BLaER1 treated with 17β-estradiol and CSF1 and Interleukin-3, amounts not matched to agents 10 nM and 100 nM (cell line): ENCODE results near the gene TCAF1.

Source experiments
- H3K27ac ChIP-seq, 11 experiments: shearing (Covaris generic); formaldehyde crosslinking; 2 replicates each; pipeline ENCODE4 v1.8.1; 2022
- H3K27me3 ChIP-seq, 11 experiments: shearing (Covaris generic); formaldehyde crosslinking; 2 replicates each; pipeline ENCODE4 v1.8.1; 2022
- H3K36me3 ChIP-seq, 11 experiments: shearing (Covaris generic); formaldehyde crosslinking; 2 replicates each; pipeline ENCODE4 v1.8.1; 2022
- H3K4me1 ChIP-seq, 10 experiments: shearing (Covaris generic); formaldehyde crosslinking; 2 replicates each; pipeline ENCODE4 v1.8.1; 2022
- H3K4me2 ChIP-seq, 11 experiments: shearing (Covaris generic); formaldehyde crosslinking; 2 replicates each; pipeline ENCODE4 v1.8.1; 2022
- H3K4me3 ChIP-seq, 10 experiments: shearing (Covaris generic); formaldehyde crosslinking; 2 replicates each; pipeline ENCODE4 v1.8.1; 2022
- H3K9ac ChIP-seq, 11 experiments: shearing (Covaris generic); formaldehyde crosslinking; 2 replicates each; pipeline ENCODE4 v1.8.1; 2022
- H3K9me3 ChIP-seq, 11 experiments: shearing (Covaris generic); formaldehyde crosslinking; replicated peaks in 1 of 11; 2 replicates each; pipeline ENCODE4 v1.8.1; 2022
- H4K20me1 ChIP-seq, 11 experiments: shearing (Covaris generic); formaldehyde crosslinking; 2 replicates each; pipeline ENCODE4 v1.8.1; 2022
- Cebpa-rat ChIP-seq, 11 experiments: shearing (Covaris generic); IDR thresholded peaks; 2 replicates each; pipeline ENCODE4 v1.8.1; 2022

The TCAF1 gene, protein sequence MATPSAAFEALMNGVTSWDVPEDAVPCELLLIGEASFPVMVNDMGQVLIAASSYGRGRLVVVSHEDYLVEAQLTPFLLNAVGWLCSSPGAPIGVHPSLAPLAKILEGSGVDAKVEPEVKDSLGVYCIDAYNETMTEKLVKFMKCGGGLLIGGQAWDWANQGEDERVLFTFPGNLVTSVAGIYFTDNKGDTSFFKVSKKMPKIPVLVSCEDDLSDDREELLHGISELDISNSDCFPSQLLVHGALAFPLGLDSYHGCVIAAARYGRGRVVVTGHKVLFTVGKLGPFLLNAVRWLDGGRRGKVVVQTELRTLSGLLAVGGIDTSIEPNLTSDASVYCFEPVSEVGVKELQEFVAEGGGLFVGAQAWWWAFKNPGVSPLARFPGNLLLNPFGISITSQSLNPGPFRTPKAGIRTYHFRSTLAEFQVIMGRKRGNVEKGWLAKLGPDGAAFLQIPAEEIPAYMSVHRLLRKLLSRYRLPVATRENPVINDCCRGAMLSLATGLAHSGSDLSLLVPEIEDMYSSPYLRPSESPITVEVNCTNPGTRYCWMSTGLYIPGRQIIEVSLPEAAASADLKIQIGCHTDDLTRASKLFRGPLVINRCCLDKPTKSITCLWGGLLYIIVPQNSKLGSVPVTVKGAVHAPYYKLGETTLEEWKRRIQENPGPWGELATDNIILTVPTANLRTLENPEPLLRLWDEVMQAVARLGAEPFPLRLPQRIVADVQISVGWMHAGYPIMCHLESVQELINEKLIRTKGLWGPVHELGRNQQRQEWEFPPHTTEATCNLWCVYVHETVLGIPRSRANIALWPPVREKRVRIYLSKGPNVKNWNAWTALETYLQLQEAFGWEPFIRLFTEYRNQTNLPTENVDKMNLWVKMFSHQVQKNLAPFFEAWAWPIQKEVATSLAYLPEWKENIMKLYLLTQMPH

GRCh38 chr7:143901668-143902331, at the start of gene TCAF1:
TCAF1 (minus strand) TSS chr7:143902176; CDS start chr7:143876608, 25,568 bp downstream.
- Histone ChIP-seq H3K4me3 (peak within 1 kb of the TSS; percentile 61 to 80 (median 74)), H3K9ac (peak within 1 kb of the TSS; percentile 77 to 89 (median 87)), H3K9me3 (no peaks in the 10 kb centered on the region), H3K36me3 (peaks cover 0 to 5% (median 0%) of the 10 kb centered on the region in 11 experiments; a peak in 2 of 22 replicates), H3K4me2 (peak within 1 kb of the TSS; percentile 72 to 94 (median 86)), H3K4me1 (peaks cover 14 to 18% (median 15%) of the 10 kb centered on the region in 10 experiments), H4K20me1 (peaks cover 0 to 10% (median 0%) of the 10 kb centered on the region in 11 experiments; a peak in 5 of 22 replicates), H3K27ac (peak within 1 kb of the TSS; percentile 73 to 91 (median 82); a peak in 21 of 22 replicates), H3K27me3 (no peaks in the 10 kb centered on the region)
- TF ChIP-seq Cebpa-rat (IDR thresholded peaks at IDR 0.05): no peak

- Histone ChIP-seq H3K27me3 (no peaks in the 10 kb centered on the region), H3K4me1 (no peaks in the 10 kb centered on the region), H3K9ac (no peak overlapping the region), H3K4me3 (no peak overlapping the region), H3K27ac (no peak overlapping the region), H3K9me3 (peaks cover 0 to 11% (median 4%) of the 10 kb centered on the region in 11 experiments; a peak in 7 of 22 replicates), H3K4me2 (no peak overlapping the region), H4K20me1 (no peaks in the 10 kb centered on the region), H3K36me3 (no peaks in the 10 kb centered on the region)
- TF ChIP-seq Cebpa-rat (IDR thresholded peaks at IDR 0.05): no peak
Measured at GRCh38 chr7:143948733-143949132, 46.8 kb upstream of the TCAF1 start.

GRCh38 chr7:143947111-143947510, 45.1 kb upstream of the TCAF1 start:
- no peak overlapping the region for H3K4me3 ChIP-seq
- no peak for TF ChIP-seq Cebpa-rat (IDR thresholded peaks at IDR 0.05)
- no peaks in the 10 kb centered on the region for H3K27me3 ChIP-seq
- no peaks in the 10 kb centered on the region for H4K20me1 ChIP-seq
- H3K4me1 ChIP-seq: no peaks in the 10 kb centered on the region
- no peaks in the 10 kb centered on the region for H3K36me3 ChIP-seq
- peaks cover 0 to 11% (median 4%) of the 10 kb centered on the region in 11 experiments; a peak in 7 of 22 replicates for H3K9me3 ChIP-seq
- H3K9ac ChIP-seq: no peak overlapping the region
- no peak overlapping the region for H3K27ac ChIP-seq
- H3K4me2 ChIP-seq: no peak overlapping the region

DNA sequence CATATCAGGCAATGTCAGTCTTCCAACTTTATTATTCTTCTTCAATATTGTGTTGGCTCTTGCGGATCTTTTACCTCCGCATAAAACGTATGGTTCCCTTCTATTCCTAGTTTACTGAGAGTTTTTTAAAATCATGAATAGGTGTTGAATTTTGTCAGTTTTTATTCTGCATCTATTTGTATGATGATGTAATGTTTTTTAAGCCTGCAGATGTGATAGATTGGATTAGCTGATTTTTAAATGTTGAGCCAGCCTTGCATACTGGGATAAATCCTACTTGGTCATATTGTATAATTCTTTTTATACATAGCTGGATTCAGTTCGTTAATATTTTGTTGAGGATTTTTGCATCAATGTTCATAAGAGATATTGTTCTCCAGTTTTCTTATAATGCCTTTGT, 43.4 kb upstream of the TCAF1 start:
- Histone ChIP-seq H3K27me3 (no peaks in the 10 kb centered on the region), H3K27ac (no peak overlapping the region), H4K20me1 (no peaks in the 10 kb centered on the region), H3K36me3 (no peaks in the 10 kb centered on the region), H3K4me3 (no peak overlapping the region), H3K9me3 (peaks cover 0 to 4% (median 2%) of the 10 kb centered on the region in 11 experiments; a peak in 6 of 22 replicates), H3K4me1 (no peaks in the 10 kb centered on the region), H3K9ac (no peak overlapping the region), H3K4me2 (no peak overlapping the region)
- TF ChIP-seq Cebpa-rat (IDR thresholded peaks at IDR 0.05): no peak

DNA sequence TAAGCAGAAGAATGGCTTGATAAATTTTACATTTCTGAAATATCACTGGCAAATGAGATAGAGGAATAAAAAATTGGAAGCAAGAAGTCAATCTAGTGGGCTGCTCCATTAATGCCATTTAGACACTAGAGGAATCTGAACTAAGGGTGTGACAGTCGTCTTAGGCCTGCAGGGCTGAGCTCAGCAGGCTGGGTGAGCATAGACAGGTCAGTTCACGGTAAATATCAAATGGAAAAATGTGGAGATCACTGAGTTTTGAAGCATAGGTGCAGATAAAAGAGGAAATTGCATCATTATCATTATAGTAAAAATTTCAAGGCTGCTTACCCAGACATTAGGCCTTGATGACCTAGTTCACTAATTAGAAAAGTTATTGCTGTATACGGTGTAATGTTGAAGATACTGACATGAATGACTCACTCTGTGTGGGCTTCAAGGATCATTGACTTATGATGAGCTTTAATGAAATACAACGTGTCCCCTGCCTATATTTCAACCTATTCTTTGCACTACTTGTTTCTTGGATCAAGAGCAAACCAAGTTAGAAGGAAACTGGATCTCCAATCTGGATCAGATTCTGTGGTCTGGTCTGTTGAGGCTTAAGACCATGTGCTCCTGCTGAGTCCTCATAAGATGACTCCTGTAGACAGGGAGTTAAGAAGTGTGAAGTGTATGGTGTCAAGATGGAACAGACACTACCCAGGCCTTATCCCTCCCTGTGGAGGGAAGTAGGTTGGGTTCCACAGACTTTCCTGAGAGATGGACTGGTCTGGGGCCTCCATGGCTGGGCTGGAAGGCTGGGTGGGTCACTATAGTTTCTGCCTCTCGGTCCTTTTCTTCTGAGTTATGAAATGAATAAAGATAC, 36.6 kb upstream of the TCAF1 start:
- Histone ChIP-seq H3K4me3 (no peak overlapping the region), H3K27ac (no peak overlapping the region), H4K20me1 (no peaks in the 10 kb centered on the region), H3K9ac (no peak overlapping the region), H3K36me3 (no peaks in the 10 kb centered on the region), H3K9me3 (peaks cover 8 to 21% (median 13%) of the 10 kb centered on the region in 11 experiments; a peak in 17 of 22 replicates), H3K4me1 (no peaks in the 10 kb centered on the region), H3K4me2 (no peak overlapping the region), H3K27me3 (no peaks in the 10 kb centered on the region)
- TF ChIP-seq Cebpa-rat (IDR thresholded peaks at IDR 0.05): no peak

DNA sequence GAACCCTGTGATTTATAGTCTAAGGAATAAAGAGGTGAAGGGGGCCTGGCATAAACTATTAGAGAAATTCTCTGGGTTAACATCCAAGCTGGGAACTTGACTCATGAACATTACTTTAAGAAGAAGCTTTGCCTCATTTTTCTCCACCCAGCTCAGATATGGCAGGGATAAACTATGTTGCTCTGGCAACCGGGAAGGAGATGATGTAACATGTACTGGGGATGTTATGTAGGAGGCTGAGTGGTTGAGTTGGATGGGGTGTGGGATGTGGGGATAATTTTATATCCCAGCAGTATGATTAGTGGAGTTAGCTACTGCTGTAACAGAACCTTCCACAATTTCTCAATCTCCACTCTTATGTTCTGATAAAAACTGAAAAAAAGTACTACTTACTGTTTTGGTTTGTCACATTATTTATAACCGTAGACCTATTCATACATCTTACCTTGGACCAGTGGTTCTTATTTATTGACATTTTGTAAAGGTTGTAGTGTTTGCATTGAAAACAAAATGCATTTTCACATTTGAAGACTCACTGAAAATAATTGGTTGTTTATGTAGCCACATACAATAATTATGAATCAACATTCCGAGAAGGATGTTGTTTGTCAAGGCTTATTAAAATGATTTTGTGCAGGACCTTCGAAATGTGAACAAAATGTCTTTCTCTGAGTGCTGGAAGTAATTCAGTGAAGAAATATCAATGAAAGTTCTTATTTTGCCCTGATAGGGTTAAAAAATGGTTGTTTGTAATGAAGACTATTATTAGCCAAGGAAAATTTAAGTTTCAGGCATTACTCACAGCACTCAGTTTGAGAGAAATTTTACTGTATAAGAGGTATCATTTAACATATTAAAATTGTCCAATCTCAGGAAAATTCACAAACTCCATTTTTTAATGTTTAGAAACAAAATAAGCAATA, 34.4 kb upstream of the TCAF1 start:
- H3K36me3 ChIP-seq: no peaks in the 10 kb centered on the region
- H4K20me1 ChIP-seq: no peaks in the 10 kb centered on the region
- H3K9me3 ChIP-seq: peaks cover 10 to 31% (median 22%) of the 10 kb centered on the region in 11 experiments; a peak in 18 of 22 replicates
- H3K4me3 ChIP-seq: no peak overlapping the region
- no peak overlapping the region for H3K27ac ChIP-seq
- H3K27me3 ChIP-seq: no peaks in the 10 kb centered on the region
- TF ChIP-seq Cebpa-rat (IDR thresholded peaks at IDR 0.05): no peak
- H3K4me1 ChIP-seq: peaks cover 9 to 16% (median 13%) of the 10 kb centered on the region in 10 experiments
- H3K9ac ChIP-seq: no peak overlapping the region
- H3K4me2 ChIP-seq: no peak overlapping the region

GRCh38 chr7:143934526-143935325, 32.8 kb upstream of the TCAF1 start, which contains the start of gene OR2F2:
OR2F2 (plus strand) TSS chr7:143935233; CDS start chr7:143935233, 0 bp downstream.
- no peak within 1 kb of the TSS for H3K4me3 ChIP-seq
- H4K20me1 ChIP-seq: no peaks in the 10 kb centered on the region
- no peak for TF ChIP-seq Cebpa-rat (IDR thresholded peaks at IDR 0.05)
- no peak within 1 kb of the TSS for H3K27ac ChIP-seq
- H3K4me2 ChIP-seq: no peak within 1 kb of the TSS
- peaks cover 10 to 31% (median 22%) of the 10 kb centered on the region in 11 experiments; a peak in 18 of 22 replicates for H3K9me3 ChIP-seq
- H3K36me3 ChIP-seq: no peaks in the 10 kb centered on the region
- H3K27me3 ChIP-seq: no peaks in the 10 kb centered on the region
- no peak within 1 kb of the TSS for H3K9ac ChIP-seq
- H3K4me1 ChIP-seq: peaks cover 12 to 24% (median 17%) of the 10 kb centered on the region in 10 experiments
